HG02840 (cell line): ENCODE results near the gene PRKCI.
"Not testable (repeated sequence)": the region's sequence is repeated elsewhere in the genome, so short reads cannot be mapped to it uniquely, and the experiment has no call there.

Experiments
- ATAC-seq: cut with Tn5 transposase; IDR thresholded peaks from one replicate; pipeline ENCODE4 v1.9.1; 2021; ENCODE audit warnings: mild to moderate bottlenecking, moderate library complexity, moderate number of reproducible peaks; ENCODE audit not compliant: unreplicated experiment, low FRiP score

Gene PRKCI

DNA sequence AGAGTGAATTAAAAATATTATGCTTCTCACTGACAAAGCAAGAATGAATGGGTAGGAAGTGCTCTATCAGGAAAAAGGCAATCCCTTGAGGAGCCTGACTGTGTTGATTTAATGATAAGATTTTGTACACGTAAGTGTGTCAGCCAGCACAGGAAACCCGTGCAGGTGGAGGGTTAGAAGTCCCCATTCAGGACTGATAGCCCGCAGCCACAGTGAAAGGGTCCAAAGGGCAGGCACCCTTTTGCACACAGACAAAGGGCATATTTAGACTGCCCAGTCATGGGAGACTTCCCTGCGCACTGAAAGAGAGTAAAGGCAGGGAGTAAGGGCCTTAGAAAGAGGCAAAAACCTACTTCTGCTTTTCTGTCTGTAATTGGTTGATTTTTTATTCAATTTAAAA is 108.9 kb downstream of the PRKCI start:
- ATAC-seq = no peak

DNA sequence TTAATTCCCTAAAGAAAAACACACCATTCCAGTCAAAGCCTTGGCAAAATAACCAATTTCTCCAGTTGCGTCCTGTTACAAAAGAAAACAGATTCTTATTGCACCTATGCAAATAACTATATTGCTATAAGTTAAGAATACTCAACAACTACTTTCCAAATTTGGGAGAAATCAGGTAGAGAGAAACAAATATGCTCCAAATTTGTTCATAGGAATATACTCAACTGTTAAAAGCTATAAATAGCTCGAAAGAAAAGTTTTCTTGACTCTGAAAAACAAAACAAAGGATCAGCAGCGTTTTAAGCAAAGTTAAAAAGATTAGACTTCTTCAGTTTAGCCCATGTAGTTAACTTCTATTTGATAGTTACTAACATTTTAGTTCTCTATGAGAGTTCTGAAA is 115.2 kb downstream of the PRKCI start:
- ATAC-seq = no peak

DNA sequence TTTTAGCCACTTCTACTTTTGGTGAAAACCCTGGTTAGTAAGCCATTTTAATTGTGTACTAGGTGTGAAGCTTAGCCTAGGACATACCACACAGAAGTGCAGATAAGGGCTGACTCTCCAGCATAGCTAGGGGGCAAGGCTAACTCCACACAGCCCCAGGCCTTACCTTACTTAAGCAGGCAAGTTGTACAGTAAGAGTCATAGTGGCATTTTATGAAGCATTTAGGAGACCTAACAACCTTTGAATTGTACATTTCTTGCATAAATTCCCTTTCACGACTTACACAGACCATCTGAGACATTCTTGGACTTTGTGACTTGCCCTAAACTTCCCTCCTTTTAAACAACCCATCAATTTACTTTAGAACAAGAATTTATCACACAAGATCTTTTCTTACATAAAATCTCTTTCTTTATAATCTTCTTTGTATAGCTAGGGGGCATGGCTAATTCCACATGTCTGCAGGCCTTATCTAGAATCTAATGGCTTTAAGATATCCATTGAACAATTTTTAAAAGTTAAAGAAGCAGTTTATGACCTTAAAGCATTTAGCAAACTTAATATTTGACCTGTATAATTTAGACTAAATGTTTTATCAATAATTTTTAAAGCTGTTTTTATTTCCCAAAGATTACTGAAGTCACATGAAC is 116.6 kb downstream of the PRKCI start:
- no peak for ATAC-seq

DNA sequence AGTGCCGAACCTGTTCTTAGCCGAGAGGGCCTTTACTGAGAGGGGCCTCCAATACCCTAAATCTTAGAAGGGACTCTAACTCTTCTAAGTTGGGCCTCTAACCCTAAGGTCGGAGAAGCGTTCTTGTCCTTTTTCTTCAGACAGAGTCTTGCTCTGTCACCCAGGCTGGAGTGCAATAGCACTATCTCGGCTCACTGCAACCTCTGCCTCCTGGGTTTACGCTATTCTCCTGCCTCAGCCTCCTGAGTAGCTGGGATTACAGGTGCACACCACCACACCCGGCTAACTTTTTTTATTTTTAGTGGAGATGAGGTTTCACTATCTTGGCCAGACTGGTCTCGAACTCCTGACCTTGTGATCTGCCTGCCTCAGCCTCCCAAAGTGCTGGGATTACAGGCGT is 120.0 kb downstream of the PRKCI start:
- not testable (repeated sequence) for ATAC-seq

DNA sequence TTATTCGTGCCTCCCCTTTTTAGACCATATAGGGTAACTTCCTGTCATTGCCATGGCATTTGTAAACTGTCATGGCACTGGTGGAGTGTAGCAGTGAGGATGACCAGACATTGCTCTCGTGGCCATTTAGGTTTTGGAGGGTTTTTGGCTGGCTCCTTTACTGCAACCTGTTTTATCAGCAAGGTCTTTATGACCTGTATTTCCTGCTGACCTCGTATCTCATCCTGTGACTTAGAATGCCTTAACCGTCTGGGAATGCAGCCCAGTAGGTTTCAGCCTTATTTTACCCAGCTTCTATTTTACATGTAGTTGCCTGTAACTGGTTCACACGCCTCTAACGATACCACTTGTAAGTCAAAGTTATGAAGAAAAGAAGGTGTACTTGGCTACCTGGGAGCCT is 121.6 kb downstream of the PRKCI start:
- ATAC-seq = not testable (repeated sequence)

DNA sequence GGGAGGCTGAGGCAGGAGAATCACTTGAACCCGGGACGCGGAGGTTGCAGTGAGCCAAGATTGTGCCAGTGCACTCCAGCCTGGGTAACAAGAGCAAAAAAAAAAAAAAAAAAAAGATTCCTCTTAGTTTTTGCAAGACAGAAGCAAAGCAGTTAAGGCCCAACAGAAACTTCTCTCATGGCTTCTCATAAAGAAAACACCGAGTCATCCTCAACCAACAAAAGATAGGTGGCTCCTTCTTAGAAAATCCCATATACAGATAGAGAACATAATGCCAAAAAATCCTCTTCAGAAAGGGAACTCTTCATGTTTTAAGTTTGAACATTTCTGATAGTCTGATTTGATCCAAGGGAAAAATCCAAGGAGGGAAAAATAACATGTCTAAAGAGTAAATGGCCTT is 122.7 kb downstream of the PRKCI start:
- ATAC-seq = no peak

DNA sequence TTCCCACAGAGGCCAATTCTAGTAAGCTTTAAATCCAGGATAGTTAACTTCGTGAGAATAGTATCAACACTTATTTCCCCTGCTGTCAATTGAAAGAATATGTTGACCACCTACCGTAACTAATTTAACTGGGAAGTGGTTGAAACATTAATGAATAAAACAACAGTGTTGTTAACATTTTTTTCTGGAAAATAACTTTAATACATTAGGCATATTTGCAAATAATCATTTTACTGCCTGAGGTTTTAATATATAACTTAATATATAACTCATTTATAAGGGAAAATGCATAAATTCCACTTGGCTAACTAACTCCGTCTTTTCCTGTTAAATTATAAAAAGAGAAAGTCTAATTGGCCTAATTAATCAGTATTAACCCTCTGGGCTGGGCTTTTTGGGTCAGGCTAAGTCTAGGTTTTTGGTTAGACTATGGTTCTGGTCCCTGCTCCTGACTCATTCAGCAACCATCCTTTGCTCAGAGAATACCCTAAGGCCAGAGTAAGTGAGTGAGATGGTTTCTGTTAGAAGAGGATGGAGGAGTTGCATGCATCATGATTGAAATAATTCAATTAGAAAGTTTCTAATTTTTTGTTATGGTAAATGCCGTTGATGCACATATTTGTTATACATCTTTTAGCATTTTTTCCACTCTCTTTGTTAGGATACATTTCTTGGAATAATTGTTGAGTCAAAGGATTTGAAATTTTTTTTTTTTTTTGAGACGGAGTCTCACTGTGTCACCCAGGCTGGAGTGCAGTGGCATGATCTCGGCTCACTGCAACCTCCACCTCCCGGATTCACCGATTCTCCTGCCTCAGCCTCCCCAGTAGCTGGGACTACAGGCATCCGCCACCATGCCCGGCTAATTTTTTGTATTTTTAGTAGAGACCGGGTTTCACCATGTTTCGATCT is 124.5 kb downstream of the PRKCI start:
- no peak for ATAC-seq

DNA sequence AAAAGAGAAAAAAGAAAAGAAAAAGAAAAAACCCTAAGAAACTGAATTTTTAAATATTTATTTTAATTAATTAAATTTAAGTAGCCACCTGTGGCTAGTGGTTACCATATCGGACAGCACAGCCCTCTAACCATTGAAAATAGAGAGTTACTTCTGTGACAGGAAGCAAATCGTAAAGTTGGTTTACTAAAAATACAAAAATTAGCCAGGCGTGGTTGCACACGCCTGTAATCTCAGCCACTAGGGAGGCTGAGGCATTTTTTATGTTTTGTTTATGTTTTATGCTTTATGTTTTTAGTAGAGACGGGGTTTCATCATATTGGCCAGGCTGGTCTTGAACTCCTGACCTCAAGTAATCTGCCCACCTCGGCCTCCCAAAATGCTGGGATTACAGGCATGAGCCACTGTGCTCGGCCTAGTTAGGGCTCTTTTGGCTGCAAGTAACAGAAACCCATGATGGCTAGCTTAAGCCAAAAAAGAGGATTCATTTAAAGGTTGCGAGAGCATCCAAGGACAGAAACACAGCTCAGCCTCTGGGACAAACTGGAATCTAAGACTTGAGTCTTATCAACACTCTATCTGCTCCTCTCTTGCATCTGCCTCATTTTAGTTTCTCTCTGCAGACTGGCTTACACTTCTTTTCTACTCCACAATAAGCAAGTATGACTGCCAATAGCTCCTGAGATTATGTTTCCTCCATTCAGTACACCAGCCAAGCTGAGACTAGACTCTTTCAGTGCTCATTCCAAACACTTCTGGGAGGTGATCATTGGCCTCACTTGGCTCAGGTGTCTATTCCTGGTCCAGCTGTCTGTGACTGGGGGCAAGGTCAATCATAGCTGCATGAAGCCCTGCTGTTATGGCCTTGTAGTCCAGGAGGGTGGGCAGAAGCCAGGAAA is 128.5 kb downstream of the PRKCI start:
- ATAC-seq = no peak

DNA sequence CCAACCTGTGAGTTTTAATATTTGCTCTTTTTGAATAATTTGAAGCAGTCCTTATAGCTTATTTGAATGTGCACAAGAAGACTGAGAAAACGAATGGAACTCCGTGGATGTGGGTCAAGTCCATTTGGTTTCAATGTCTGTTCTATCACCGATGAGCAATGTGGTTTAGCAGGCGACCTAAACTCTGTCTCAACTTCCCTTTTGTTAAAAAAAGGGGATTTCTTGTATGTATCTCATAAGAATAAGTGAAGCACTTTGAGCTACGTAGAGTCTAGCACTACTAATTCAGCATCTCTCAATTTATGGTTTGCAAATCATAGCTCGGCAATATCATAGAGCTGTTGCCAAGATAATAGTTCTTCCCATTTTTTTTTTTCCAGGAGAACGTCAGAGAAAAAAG is 130.7 kb downstream of the PRKCI start:
- no peak for ATAC-seq

DNA sequence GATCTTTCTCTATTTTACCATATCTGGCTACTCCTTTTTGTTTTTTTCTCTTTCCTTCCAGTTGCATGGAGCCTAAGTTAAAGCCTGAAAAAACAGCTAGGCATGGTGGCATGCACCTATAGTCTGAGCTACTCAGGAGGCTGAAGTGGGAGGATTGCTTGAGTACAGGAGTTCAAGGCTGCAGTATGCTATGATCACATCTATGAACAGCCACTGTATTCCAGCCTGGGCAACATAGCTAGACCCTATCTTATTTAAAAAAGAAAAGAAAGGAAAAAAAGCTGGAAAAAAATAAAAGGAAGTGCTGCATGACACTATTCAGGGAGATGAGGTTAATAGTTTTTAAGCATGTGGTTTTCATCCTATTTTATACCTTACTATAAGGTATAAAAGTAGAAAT is 131.3 kb downstream of the PRKCI start:
- no peak for ATAC-seq

DNA sequence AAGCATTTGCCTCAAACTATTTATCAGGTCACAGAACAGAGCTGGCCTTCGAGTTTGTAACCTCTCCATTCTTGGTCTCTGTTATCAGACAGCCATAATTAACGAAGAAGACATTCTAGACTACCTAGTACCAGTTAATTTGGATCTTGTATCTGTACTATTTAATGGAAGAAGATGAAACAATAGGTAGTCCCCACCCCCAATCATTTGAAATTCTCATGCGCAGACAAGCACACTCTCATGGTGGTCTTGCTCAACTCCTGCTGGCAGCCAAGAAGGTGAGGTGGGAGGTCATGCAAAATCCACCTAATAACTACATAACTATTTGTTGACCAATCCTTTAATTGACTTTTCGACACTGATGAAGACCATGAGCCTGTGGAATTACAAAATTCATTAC is 132.5 kb downstream of the PRKCI start:
- ATAC-seq = no peak
